Suppressor macrophage treated with lipopolysaccharide for 1 hour (primary cell): ENCODE data around the gene CCT8.

Source experiments
- DNase-seq, 3 donors: peaks; one replicate each; pipeline ENCODE4 v3.0.0-alpha.2; 2020 to 2022

Gene CCT8

GRCh38 chr21:29076731-29077640 lies 3.5 kb upstream of the CCT8 start:
- peak in 2 of 3 donors; percentile 24 to 40 for DNase-seq

- DNase-seq = peak in 2 of 3 donors; percentile 29 to 34
Measured at GRCh38 chr21:29075706-29076466, 2.4 kb upstream of the CCT8 start.

GRCh38 chr21:29074783-29075182 lies 1.3 kb upstream of the CCT8 start:
- no peak for DNase-seq

- DNase-seq = no peak
Measured at GRCh38 chr21:29074007-29074376, 544 bp upstream of the CCT8 start.

GRCh38 chr21:29072873-29073221 lies 601 bp downstream of the CCT8 start:
- peak; percentile 52 to 69 (median 68) for DNase-seq

GRCh38 chr21:29064850-29065481 lies 8.5 kb downstream of the CCT8 start:
- DNase-seq = peak; percentile 64 to 87 (median 85)

- DNase-seq = no peak
Measured at GRCh38 chr21:29056538-29057050, 16.9 kb downstream of the CCT8 start.

- DNase-seq = no peak
Measured at GRCh38 chr21:29056005-29056404, 17.4 kb downstream of the CCT8 start.

- DNase-seq = no peak
Measured at GRCh38 chr21:29055080-29055479, 18.4 kb downstream of the CCT8 start.

- DNase-seq = no peak
Measured at GRCh38 chr21:29053656-29054055, 19.8 kb downstream of the CCT8 start.

GRCh38 chr21:29053011-29053553 lies 20.4 kb downstream of the CCT8 start:
- DNase-seq = no peak

- no peak for DNase-seq
Measured at GRCh38 chr21:29052224-29052623, 21.2 kb downstream of the CCT8 start.

- DNase-seq = no peak
Measured at GRCh38 chr21:29034678-29035077, 38.8 kb downstream of the CCT8 start.

- no peak for DNase-seq
Measured at GRCh38 chr21:29033871-29034270, 39.6 kb downstream of the CCT8 start.

GRCh38 chr21:29033301-29033700 lies 40.1 kb downstream of the CCT8 start:
- no peak for DNase-seq

GRCh38 chr21:29030909-29031308 lies 42.5 kb downstream of the CCT8 start:
- no peak for DNase-seq

GRCh38 chr21:29029524-29029923 lies 43.9 kb downstream of the CCT8 start:
- DNase-seq = no peak

GRCh38 chr21:29025328-29025713 lies 48.1 kb downstream of the CCT8 start:
- peak; percentile 25 to 40 (median 33) for DNase-seq

GRCh38 chr21:29024474-29025327 lies 48.7 kb downstream of the CCT8 start, which contains the start of gene USP16:
Gene USP16 (plus strand): TSS chr21:29024668. CDS start chr21:29027914, 3,246 bp downstream.
- DNase-seq = peak; percentile 97 to 98 (median 97)

GRCh38 chr21:29022166-29022565 lies 51.3 kb downstream of the CCT8 start:
- no peak for DNase-seq

- DNase-seq = peak in 2 of 3 donors; percentile 24
Measured at GRCh38 chr21:29018540-29018939, 54.9 kb downstream of the CCT8 start.
